ENCODE measurements around the gene DNAH5. TPM values are rescaled to one million over a fixed set of nuclear protein-coding genes. Genes with fewer than 3 reads are reported as not detected.

DNAH5 gene
- total RNA-seq, 1 experiment from 2014 or later = 8.0 TPM

GRCh38 chr5:13773649-13774048 is 170.8 kb downstream of the DNAH5 start:
- H3K4me3 ChIP-seq (ENCODE audit: low read depth in 2 of 2, low read length in 2 of 2) = no peak overlapping the region
- in situ Hi-C loops (cut with HindIII; ENCODE audit: low pct_unique_long_range_greater_than_20kb, low sequenced_read_pairs) (no loop called here), intact Hi-C loops (cut with micrococcal nuclease; ENCODE audit: unreplicated experiment) (no loop called here)
- CTCF ChIA-PET = no interaction called here
- no peaks in the 10 kb centered on the region for H3K36me3 ChIP-seq (ENCODE audit: control insufficient read depth, insufficient read depth, low read length)
- TF ChIP-seq CTCF (IDR thresholded peaks at IDR 0.05) (no peak), TCF7L2 (IDR thresholded peaks at IDR 0.05; ENCODE audit: low read depth, low read length) (no peak), POLR2AphosphoS5 (IDR thresholded peaks at IDR 0.05; ENCODE audit: low read depth, low read length) (no peak), REST (IDR thresholded peaks at IDR 0.05; ENCODE audit: insufficient read depth in 1 of 2, low read depth in 2 of 2, low read length in 1 of 2) (no peak), SIN3A (IDR thresholded peaks at IDR 0.05; ENCODE audit: borderline replicate concordance, insufficient read depth, low read depth, low read length) (no peak)
- BruUV-seq (replicated peaks) = no TSS peak
- no peaks in the 10 kb centered on the region for H3K27me3 ChIP-seq (ENCODE audit: control insufficient read depth, insufficient read depth, low read length)
- ATAC-seq (no peak), DNase-seq (ENCODE audit: low read depth, low spot score) (no peak)
- POLR2A ChIA-PET = no interaction called here
- H3K27ac ChIP-seq (ENCODE audit: low read length) = no peak overlapping the region
- no peaks in the 10 kb centered on the region for H3K4me1 ChIP-seq (ENCODE audit: control insufficient read depth, insufficient read depth, low read length)
- H3K9me3 ChIP-seq (ENCODE audit: control insufficient read depth, insufficient read depth, low read depth, low read length) = no peaks in the 10 kb centered on the region

- DNase-seq (ENCODE audit: low read depth, low spot score) (no peak), ATAC-seq (no peak)
- no peaks in the 10 kb centered on the region for H3K4me1 ChIP-seq (ENCODE audit: control insufficient read depth, insufficient read depth, low read length)
- CTCF ChIA-PET = no interaction called here
- H3K9me3 ChIP-seq (ENCODE audit: control insufficient read depth, insufficient read depth, low read depth, low read length) = no peaks in the 10 kb centered on the region
- POLR2A ChIA-PET = no interaction called here
- H3K27me3 ChIP-seq (ENCODE audit: control insufficient read depth, insufficient read depth, low read length) = no peaks in the 10 kb centered on the region
- TF ChIP-seq SIN3A (IDR thresholded peaks at IDR 0.05; ENCODE audit: borderline replicate concordance, insufficient read depth, low read depth, low read length) = no peak
- TF ChIP-seq REST (IDR thresholded peaks at IDR 0.05; ENCODE audit: insufficient read depth in 1 of 2, low read depth in 2 of 2, low read length in 1 of 2) = no peak
- no peak for TF ChIP-seq POLR2AphosphoS5 (IDR thresholded peaks at IDR 0.05; ENCODE audit: low read depth, low read length)
- TF ChIP-seq CTCF (IDR thresholded peaks at IDR 0.05) = no peak
- no peak for TF ChIP-seq TCF7L2 (IDR thresholded peaks at IDR 0.05; ENCODE audit: low read depth, low read length)
- no peaks in the 10 kb centered on the region for H3K36me3 ChIP-seq (ENCODE audit: control insufficient read depth, insufficient read depth, low read length)
- in situ Hi-C loops (cut with HindIII; ENCODE audit: low pct_unique_long_range_greater_than_20kb, low sequenced_read_pairs) (no loop called here), intact Hi-C loops (cut with micrococcal nuclease; ENCODE audit: unreplicated experiment) (no loop called here)
- no TSS peak for BruUV-seq (replicated peaks)
- no peak overlapping the region for H3K27ac ChIP-seq (ENCODE audit: low read length)
- H3K4me3 ChIP-seq (ENCODE audit: low read depth in 2 of 2, low read length in 2 of 2) = no peak overlapping the region
Observed at GRCh38 chr5:13771011-13771571, 173.4 kb downstream of the DNAH5 start.
